ENCODE data around the gene DCD.
"Not testable (repeated sequence)": the region's sequence is repeated elsewhere in the genome, so short reads cannot be mapped to it uniquely, and the experiment has no call there.

DCD gene

GRCh38 chr12:54650889-54651288 is 2.7 kb upstream of the DCD start:
- no peak for DNase-seq

GRCh38 chr12:54650409-54650808 is 2.2 kb upstream of the DCD start:
- DNase-seq = no peak

GRCh38 chr12:54649825-54650224 is 1.7 kb upstream of the DCD start:
- DNase-seq = no peak

- DNase-seq = no peak
Measured at GRCh38 chr12:54641554-54641953, 6.6 kb downstream of the DCD start.

- DNase-seq = no peak
Measured at GRCh38 chr12:54641089-54641488, 7.1 kb downstream of the DCD start.

GRCh38 chr12:54639112-54639511 is 9.1 kb downstream of the DCD start:
- not testable (repeated sequence) for DNase-seq

GRCh38 chr12:54634795-54635194 is 13.4 kb downstream of the DCD start, which contains the start of gene LACRT:
LACRT (minus strand) TSS chr12:54634895; CDS start chr12:54634841, 54 bp downstream.
- DNase-seq = no peak

- DNase-seq = no peak
Measured at GRCh38 chr12:54631988-54632728, 16.0 kb downstream of the DCD start.

- no peak for DNase-seq
Measured at GRCh38 chr12:54631551-54631950, 16.6 kb downstream of the DCD start.

GRCh38 chr12:54629925-54630324 is 18.2 kb downstream of the DCD start:
- no peak for DNase-seq

- DNase-seq = no peak
Measured at GRCh38 chr12:54628186-54628846, 19.8 kb downstream of the DCD start.

GRCh38 chr12:54627304-54627703 is 20.9 kb downstream of the DCD start:
- DNase-seq = no peak

- no peak for DNase-seq
Measured at GRCh38 chr12:54625598-54625997, 22.6 kb downstream of the DCD start.

GRCh38 chr12:54624315-54625279 is 23.6 kb downstream of the DCD start:
- no peak for DNase-seq

GRCh38 chr12:54622463-54623183 is 25.5 kb downstream of the DCD start:
- no peak for DNase-seq

GRCh38 chr12:54616933-54617680 is 31.1 kb downstream of the DCD start:
- DNase-seq = no peak

GRCh38 chr12:54612225-54612750 is 35.9 kb downstream of the DCD start:
- DNase-seq = no peak

- no peak for DNase-seq
Measured at GRCh38 chr12:54611715-54612149, 36.4 kb downstream of the DCD start.

GRCh38 chr12:54608769-54609168 is 39.4 kb downstream of the DCD start:
- DNase-seq = no peak

GRCh38 chr12:54608156-54608555 is 40.0 kb downstream of the DCD start:
- no peak for DNase-seq

- DNase-seq = no peak
Measured at GRCh38 chr12:54606556-54606955, 41.6 kb downstream of the DCD start.
